OCI-LY7 (cell line): ENCODE results near the gene CES4A. TPM values are rescaled to one million over a fixed set of nuclear protein-coding genes. Genes with fewer than 3 reads are reported as not detected.

Experiments used
- BruUV-seq: library from RNA; stranded (reverse); fragments of 400-500 nt; replicated peaks from 2 replicates; lab custom pipeline; 2021; lab: Mats Ljungman, UMichigan
- CTCF ChIA-PET: fragments of 300-600 bp; sonication (Branson Sonifier 250); formaldehyde crosslinking; loops from one replicate; lab custom pipeline; 2022; ENCODE audit warnings: antibody characterized with exemption; ENCODE audit not compliant: unreplicated experiment; lab: Charles Lee
- POLR2A ChIA-PET: fragments of 300-600 bp; sonication (Branson Sonifier 250); formaldehyde crosslinking; loops from one replicate; lab custom pipeline; 2022; ENCODE audit warnings: antibody characterized with exemption; lab: Charles Lee
- DNase-seq: peaks from one replicate; pipeline ENCODE4 v3.0.0-alpha.2; 2015; ENCODE audit warnings: low spot score
- H2AFZ ChIP-seq: fragments of 200-600 bp; sonication (generic), shearing (Covaris generic); 2 replicates; pipeline ENCODE4 v1.6.1; 2014; ENCODE audit warnings: mild to moderate bottlenecking, antibody characterized with exemption, low read length, moderate library complexity
- H3K27ac ChIP-seq: fragments of 200-600 bp; sonication (generic); 2 replicates; pipeline ENCODE4 v1.5.1; 2014; ENCODE audit warnings: mixed run types, low read depth, mild to moderate bottlenecking, moderate library complexity, low read length, inconsistent platforms; ENCODE audit not compliant: poor library complexity, severe bottlenecking
- H3K36me3 ChIP-seq: fragments of 200-600 bp; sonication (generic); 2 replicates; pipeline ENCODE4 v1.6.1; 2014; ENCODE audit warnings: mild to moderate bottlenecking, antibody characterized with exemption, low read length, moderate library complexity, mixed read lengths; ENCODE audit not compliant: insufficient read depth
- H3K4me1 ChIP-seq: fragments of 200-600 bp; sonication (generic); 2 replicates; pipeline ENCODE4 v1.5.1; 2014; ENCODE audit warnings: mild to moderate bottlenecking, low read length; ENCODE audit not compliant: insufficient read depth, poor library complexity, severe bottlenecking
- H3K4me2 ChIP-seq: fragments of 200-600 bp; sonication (generic); 2 replicates; pipeline ENCODE4 v1.6.1; 2014; ENCODE audit warnings: mild to moderate bottlenecking, low read length
- H3K4me3 ChIP-seq: fragments of 200-600 bp; sonication (generic); 2 replicates; pipeline ENCODE4 v1.5.1; 2014; ENCODE audit warnings: mild to moderate bottlenecking, low read depth, low read length; ENCODE audit not compliant: poor library complexity, severe bottlenecking
- H3K79me2 ChIP-seq: fragments of 200-600 bp; sonication (generic); 2 replicates; pipeline ENCODE4 v1.6.1; 2016; ENCODE audit warnings: low read depth, mild to moderate bottlenecking, low read length, moderate library complexity, mixed read lengths; ENCODE audit not compliant: insufficient read depth
- H3K9me2 ChIP-seq: fragments of 200-600 bp; sonication (generic); 2 replicates; pipeline ENCODE4 v1.6.1; 2016; ENCODE audit warnings: mild to moderate bottlenecking, low read length, mixed read lengths; ENCODE audit not compliant: insufficient read depth
- H3K9me3 ChIP-seq: fragments of 200-600 bp; sonication (generic); 2 replicates; pipeline ENCODE4 v1.6.1; 2014; ENCODE audit warnings: mild to moderate bottlenecking, mixed run types, low read length, mixed read lengths
- H4K20me1 ChIP-seq: fragments of 200-600 bp; sonication (generic); 2 replicates; pipeline ENCODE4 v1.6.1; 2014; ENCODE audit warnings: mild to moderate bottlenecking, antibody characterized with exemption, low read length, moderate library complexity, mixed read lengths; ENCODE audit not compliant: insufficient read depth
- CTCF ChIP-seq: fragments of 200-600 bp; sonication (generic); conservative IDR thresholded peaks from 2 replicates; pipeline ENCODE4 v1.5.1; 2014; ENCODE audit warnings: mild to moderate bottlenecking, antibody characterized with exemption, low read length, moderate library complexity, mixed read lengths
- EZH2phosphoT487 ChIP-seq: fragments of 200-600 bp; sonication (generic); IDR thresholded peaks from 2 replicates; pipeline ENCODE4 v1.6.1; 2018; ENCODE audit warnings: low read depth, borderline replicate concordance, mild to moderate bottlenecking, mixed run types, antibody characterized with exemption, low read length, moderate library complexity, mixed read lengths
- intact Hi-C: fragments of 100-400 bp; cut with micrococcal nuclease; formaldehyde crosslinking; loops from one replicate; pipeline ENCODE4 v1.10.0; 2022; ENCODE audit not compliant: unreplicated experiment
- total RNA-seq, 2 experiments: library from RNA; depleted of rRNA in 1 of 2; stranded (reverse); fragments of >200 nt in 1 of 2; shearing (Covaris generic) in 1 of 2; gene quantifications; 2 replicates each; pipeline ENCODE4 v1.2.3, GENCODE V29; 2014 to 2022

Gene CES4A
- total RNA-seq, 2 experiments from 2014 or later = 0.38 to 0.47 TPM

- Histone ChIP-seq H3K9me3 (no peaks in the 10 kb centered on the region), H3K9me2 (no peaks in the 10 kb centered on the region), H3K79me2 (no peaks in the 10 kb centered on the region), H3K4me2 (no peak overlapping the region), H3K27ac (no peak overlapping the region), H4K20me1 (no peaks in the 10 kb centered on the region), H2AFZ (no peak overlapping the region), H3K36me3 (no peaks in the 10 kb centered on the region), H3K4me3 (no peak overlapping the region), H3K4me1 (no peaks in the 10 kb centered on the region)
- peak; percentile 88 for DNase-seq
- TF ChIP-seq EZH2phosphoT487 (no peak), CTCF (peak; percentile 94)
- no TSS peak for BruUV-seq
- ChIA-PET POLR2A (no interaction called here), CTCF (no interaction called here)
- intact Hi-C loops = loop anchor here (1.0 kb wide), 3 partner anchors 124 to 208 kb away; no protein-coding TSS in a partner anchor
Observed at GRCh38 chr16:66977341-66978113, 10.9 kb upstream of the CES4A start.

DNA sequence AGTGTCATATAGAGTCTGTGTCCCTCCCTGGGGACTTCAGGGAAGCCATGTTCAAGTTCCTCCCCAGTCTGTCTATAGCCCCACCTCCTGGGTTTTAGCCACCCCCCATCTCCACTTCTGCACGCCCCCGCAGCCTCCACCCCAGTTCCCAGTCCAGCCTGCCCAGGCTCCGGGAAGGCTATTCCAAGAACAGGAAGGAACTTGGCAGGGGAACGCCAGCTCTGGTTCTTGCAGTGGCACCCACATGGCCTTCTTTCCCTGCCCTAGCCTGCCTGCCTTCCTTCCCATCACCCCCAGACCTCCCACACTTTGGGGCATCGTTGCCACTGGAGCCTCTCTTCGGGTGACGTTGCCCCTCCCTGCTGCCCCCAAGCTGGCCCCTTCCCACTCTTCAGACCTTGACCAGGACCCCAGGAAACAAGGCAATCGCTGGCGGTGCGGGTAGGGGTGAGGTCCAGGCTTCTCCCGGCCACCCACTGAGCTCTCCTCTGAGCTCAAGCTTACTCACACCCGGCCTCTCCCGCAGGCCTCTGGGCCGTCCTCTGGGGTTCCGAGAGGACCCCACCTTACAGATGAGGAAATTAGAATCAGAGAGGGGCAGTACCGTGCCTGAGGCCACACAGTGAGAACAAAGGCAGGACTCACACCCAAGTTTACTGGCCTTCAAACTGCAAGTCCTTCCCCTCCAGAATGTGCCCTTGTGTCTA, 9.2 kb upstream of the CES4A start:
- H3K4me2 ChIP-seq = no peak overlapping the region
- H3K79me2 ChIP-seq = no peaks in the 10 kb centered on the region
- no peak overlapping the region for H3K27ac ChIP-seq
- no peaks in the 10 kb centered on the region for H3K36me3 ChIP-seq
- no peaks in the 10 kb centered on the region for H3K9me2 ChIP-seq
- no peaks in the 10 kb centered on the region for H4K20me1 ChIP-seq
- TF ChIP-seq EZH2phosphoT487 (no peak), CTCF (no peak)
- H3K9me3 ChIP-seq = no peaks in the 10 kb centered on the region
- no peaks in the 10 kb centered on the region for H3K4me1 ChIP-seq
- CTCF ChIA-PET = no interaction called here
- no peak overlapping the region for H3K4me3 ChIP-seq
- H2AFZ ChIP-seq = no peak overlapping the region
- BruUV-seq = no TSS peak
- no peak for DNase-seq
- POLR2A ChIA-PET = no interaction called here
- intact Hi-C loops = no loop called here

GRCh38 chr16:66983033-66983432, 5.4 kb upstream of the CES4A start:
- BruUV-seq = no TSS peak
- no peak overlapping the region for H2AFZ ChIP-seq
- H4K20me1 ChIP-seq = no peaks in the 10 kb centered on the region
- ChIA-PET POLR2A (interaction anchor here (0.6 kb wide), 2 partner anchors 16 to 25 kb away, joined by 3 read pairs; no protein-coding TSS in a partner anchor), CTCF (no interaction called here)
- H3K4me3 ChIP-seq = no peak overlapping the region
- no peaks in the 10 kb centered on the region for H3K36me3 ChIP-seq
- H3K4me1 ChIP-seq = no peaks in the 10 kb centered on the region
- TF ChIP-seq CTCF = no peak
- no peak for TF ChIP-seq EZH2phosphoT487
- no peaks in the 10 kb centered on the region for H3K9me3 ChIP-seq
- intact Hi-C loops = no loop called here
- DNase-seq = no peak
- no peak overlapping the region for H3K27ac ChIP-seq
- H3K4me2 ChIP-seq = no peak overlapping the region
- H3K79me2 ChIP-seq = no peaks in the 10 kb centered on the region
- no peaks in the 10 kb centered on the region for H3K9me2 ChIP-seq
